HG03521 (cell line): ENCODE measurements around the gene SCN4B.

Source experiments
- ATAC-seq: cut with Tn5 transposase; IDR thresholded peaks from one replicate; pipeline ENCODE4 v1.9.1; 2021; ENCODE audit warnings: mild to moderate bottlenecking, moderate library complexity; ENCODE audit not compliant: unreplicated experiment

Gene SCN4B

GRCh38 chr11:118135051-118135795 is 17.4 kb downstream of the SCN4B start:
- no peak for ATAC-seq

GRCh38 chr11:118133816-118134215 is 18.8 kb downstream of the SCN4B start:
- no peak for ATAC-seq

GRCh38 chr11:118132385-118133151 is 20.1 kb downstream of the SCN4B start:
- no peak for ATAC-seq

GRCh38 chr11:118129471-118130172 is 23.0 kb downstream of the SCN4B start:
- no peak for ATAC-seq

- no peak for ATAC-seq
Observed at GRCh38 chr11:118128721-118129470, 23.7 kb downstream of the SCN4B start.

GRCh38 chr11:118128310-118128709 is 24.3 kb downstream of the SCN4B start:
- ATAC-seq, result no peak

- no peak for ATAC-seq
Observed at GRCh38 chr11:118126082-118126838, 26.4 kb downstream of the SCN4B start.

- no peak for ATAC-seq
Observed at GRCh38 chr11:118124929-118125535, 27.6 kb downstream of the SCN4B start.

GRCh38 chr11:118120793-118121192 is 31.8 kb downstream of the SCN4B start:
- no peak for ATAC-seq

- no peak for ATAC-seq
Observed at GRCh38 chr11:118117790-118118601, 34.6 kb downstream of the SCN4B start.

GRCh38 chr11:118115048-118115447 is 37.6 kb downstream of the SCN4B start:
- no peak for ATAC-seq

GRCh38 chr11:118114266-118114665 is 38.4 kb downstream of the SCN4B start:
- no peak for ATAC-seq

- no peak for ATAC-seq
Observed at GRCh38 chr11:118112711-118113430, 39.8 kb downstream of the SCN4B start.

GRCh38 chr11:118111744-118112035 is 40.9 kb downstream of the SCN4B start:
- no peak for ATAC-seq

- no peak for ATAC-seq
Observed at GRCh38 chr11:118111019-118111743, 41.4 kb downstream of the SCN4B start.

GRCh38 chr11:118109231-118109630 is 43.4 kb downstream of the SCN4B start:
- ATAC-seq, result no peak

GRCh38 chr11:118108513-118108912 is 44.1 kb downstream of the SCN4B start:
- ATAC-seq, result no peak

GRCh38 chr11:118106789-118107335 is 45.8 kb downstream of the SCN4B start:
- ATAC-seq, result no peak
